Endodermal cell (in vitro differentiated cells): Measurements from ENCODE around the gene CCSER1. TPM values are rescaled to one million over a fixed set of nuclear protein-coding genes. Genes with fewer than 3 reads are reported as not detected.
"Not testable (repeated sequence)": the region's sequence is repeated elsewhere in the genome, so short reads cannot be mapped to it uniquely, and the experiment has no call there.

Experiments used
- DNase-seq: peaks from one replicate; pipeline ENCODE4 v3.0.0-alpha.2; 2017
- H3K27ac ChIP-seq: 2 replicates; pipeline ENCODE4 v1.5.1; 2013; ENCODE audit warnings: mild to moderate bottlenecking, low read depth, low read length, moderate library complexity
- H3K27me3 ChIP-seq: 2 replicates; pipeline ENCODE4 v1.6.1; 2013; ENCODE audit warnings: mild to moderate bottlenecking, low read length, moderate library complexity; ENCODE audit not compliant: insufficient read depth, control insufficient read depth, poor library complexity, severe bottlenecking
- H3K36me3 ChIP-seq: 2 replicates; pipeline ENCODE4 v1.7.0; 2013; ENCODE audit warnings: mild to moderate bottlenecking, low read length, moderate library complexity; ENCODE audit not compliant: control insufficient read depth, insufficient read depth
- H3K4me1 ChIP-seq: one replicate; pipeline ENCODE4 v1.7.0; 2013; ENCODE audit warnings: low read length; ENCODE audit not compliant: control insufficient read depth, insufficient read depth
- H3K4me3 ChIP-seq: 2 replicates; pipeline ENCODE4 v1.5.1; 2013; ENCODE audit warnings: mild to moderate bottlenecking, low read length, moderate library complexity
- H3K9ac ChIP-seq: 2 replicates; pipeline ENCODE4 v1.6.1; 2013; ENCODE audit warnings: mild to moderate bottlenecking, low read length, moderate library complexity; ENCODE audit not compliant: poor library complexity, severe bottlenecking; ENCODE audit errors: extremely low read depth
- H3K9me3 ChIP-seq: 2 replicates; pipeline ENCODE4 v1.6.1; 2013; ENCODE audit warnings: mild to moderate bottlenecking, low read length, moderate library complexity; ENCODE audit not compliant: control insufficient read depth
- H3K27ac Mint-ChIP-seq: 2 replicates; pipeline ENCODE4 v1.8.0; 2020; ENCODE audit warnings: mixed read lengths
- H3K27me3 Mint-ChIP-seq: 2 replicates; pipeline ENCODE4 v1.8.0; 2021; ENCODE audit warnings: mild to moderate bottlenecking, mixed read lengths; ENCODE audit not compliant: insufficient read depth
- H3K36me3 Mint-ChIP-seq: 2 replicates; pipeline ENCODE4 v1.8.0; 2020; ENCODE audit warnings: low read depth, mixed read lengths
- H3K4me1 Mint-ChIP-seq: 2 replicates; pipeline ENCODE4 v1.8.0; 2020; ENCODE audit warnings: mixed read lengths
- H3K4me3 Mint-ChIP-seq: 2 replicates; pipeline ENCODE4 v1.8.0; 2020; ENCODE audit warnings: mild to moderate bottlenecking, moderate library complexity, mixed read lengths
- H3K9me3 Mint-ChIP-seq: 2 replicates; pipeline ENCODE4 v1.8.0; 2020; ENCODE audit warnings: mild to moderate bottlenecking, mixed read lengths
- CTCF ChIP-seq: fragments of 200-600 bp; sonication (generic); conservative IDR thresholded peaks from 2 replicates; pipeline ENCODE4 v1.5.0; 2021; ENCODE audit warnings: antibody characterized with exemption, mild to moderate bottlenecking
- WGBS, 2 experiments: methylation state at CpG; one replicate each; pipeline versions ENCODE4 v1.1.5 to v1.1.7; 2013; ENCODE audit warnings: missing lambda C conversion rate in 2 of 2, mixed read lengths in 1 of 2; ENCODE audit not compliant: insufficient coverage in 1 of 2, insufficient read length in 1 of 2; 5-methylcytosine and 5-hydroxymethylcytosine counted together
- total RNA-seq, 2 donors: library from RNA; stranded (reverse); fragmentation: NEBNext Ultra II Directional in 1 of 2; extraction: Animal tissue kit (Norgen Biotek cat#: 25700) in 1 of 2; gene quantifications; 2 replicates in 1 of 2; 3 replicates in 1 of 2; pipeline ENCODE4 v1.2.1, GENCODE V29; 2021

CCSER1 gene
- total RNA-seq, 2 donors from 2014 or later, result 1.1 to 2.2 TPM

GRCh38 chr4:91267543-91267942 is 1140.3 kb downstream of the CCSER1 start:
- no peak for TF ChIP-seq CTCF
- Histone ChIP-seq H3K9ac (no peak overlapping the region), H3K27ac (no peak overlapping the region), H3K4me1 (no peaks in the 10 kb centered on the region), H3K4me3 (no peak overlapping the region), H3K27me3 (no peaks in the 10 kb centered on the region), H3K9me3 (peaks cover 6% of the 10 kb centered on the region), H3K36me3 (no peaks in the 10 kb centered on the region)
- H3K27me3 Mint-ChIP-seq, result no peaks in the 10 kb centered on the region
- H3K4me1 Mint-ChIP-seq, result peaks cover 26% of the 10 kb centered on the region
- H3K4me3 Mint-ChIP-seq, result no peak overlapping the region
- H3K36me3 Mint-ChIP-seq, result peaks cover 8% of the 10 kb centered on the region
- peak overlapping the region; percentile 53 for H3K27ac Mint-ChIP-seq
- peaks cover 23% of the 10 kb centered on the region for H3K9me3 Mint-ChIP-seq
- no peak for DNase-seq

- not testable (repeated sequence) for H3K4me3 ChIP-seq, H3K36me3 ChIP-seq, H3K36me3 Mint-ChIP-seq, H3K27ac ChIP-seq, H3K4me3 Mint-ChIP-seq, H3K27me3 Mint-ChIP-seq, H3K4me1 ChIP-seq, H3K27me3 ChIP-seq
- peak; percentile 91 for DNase-seq
- 56 to 100% methylated on average over 2 to 4 of the region's 4 CpGs for WGBS, 2 experiments
- H3K27ac Mint-ChIP-seq, result peak overlapping the region; percentile 97
- peak overlapping the region; percentile 2 for H3K9ac ChIP-seq
- H3K4me1 Mint-ChIP-seq, result peaks cover 26% of the 10 kb centered on the region
- H3K9me3 Mint-ChIP-seq, result peaks cover 33% of the 10 kb centered on the region
- peaks cover 14% of the 10 kb centered on the region for H3K9me3 ChIP-seq
Measured at GRCh38 chr4:91268481-91268880, 1141.3 kb downstream of the CCSER1 start.

- Histone ChIP-seq H3K27me3 (no peaks in the 10 kb centered on the region), H3K27ac (no peak overlapping the region), H3K4me3 (peak overlapping the region; percentile 50), H3K9me3 (peaks cover 16% of the 10 kb centered on the region), H3K9ac (no peak overlapping the region), H3K4me1 (no peaks in the 10 kb centered on the region), H3K36me3 (no peaks in the 10 kb centered on the region)
- Mint-ChIP-seq H3K27me3 (no peaks in the 10 kb centered on the region), H3K27ac (peak overlapping the region; percentile 97), H3K4me1 (peaks cover 26% of the 10 kb centered on the region), H3K36me3 (peaks cover 8% of the 10 kb centered on the region), H3K9me3 (peaks cover 34% of the 10 kb centered on the region), H3K4me3 (no peak overlapping the region)
- WGBS, 2 experiments, result 43% methylated on average over 2 of the region's 2 CpGs; no CpG with 5 or more reads in 1 of the 2 experiments
- DNase-seq, result no peak
- TF ChIP-seq CTCF, result no peak
Measured at GRCh38 chr4:91268913-91269312, 1141.7 kb downstream of the CCSER1 start.

- no peaks in the 10 kb centered on the region for H3K36me3 Mint-ChIP-seq
- no peak overlapping the region for H3K9ac ChIP-seq
- 86% methylated on average over 2 of the region's 2 CpGs; no CpG with 5 or more reads in 1 of the 2 experiments for WGBS, 2 experiments
- no peak overlapping the region for H3K4me3 ChIP-seq
- TF ChIP-seq CTCF, result no peak
- no peaks in the 10 kb centered on the region for H3K27me3 ChIP-seq
- no peaks in the 10 kb centered on the region for H3K27me3 Mint-ChIP-seq
- H3K9me3 Mint-ChIP-seq, result no peaks in the 10 kb centered on the region
- no peaks in the 10 kb centered on the region for H3K36me3 ChIP-seq
- H3K27ac Mint-ChIP-seq, result no peak overlapping the region
- H3K27ac ChIP-seq, result no peak overlapping the region
- DNase-seq, result no peak
- H3K4me1 Mint-ChIP-seq, result no peaks in the 10 kb centered on the region
- H3K9me3 ChIP-seq, result no peaks in the 10 kb centered on the region
- no peak overlapping the region for H3K4me3 Mint-ChIP-seq
- no peaks in the 10 kb centered on the region for H3K4me1 ChIP-seq
Measured at GRCh38 chr4:91279899-91280298, 1152.7 kb downstream of the CCSER1 start.
